Liver (tissue), 3 donors: ENCODE measurements around the gene GABRR3.

Experiments
- EGR1 ChIP-seq, 2 donors: IDR thresholded peaks; 2 replicates each; pipeline ENCODE4 v1.6.1; 2016 to 2018; ENCODE audit warnings: antibody characterized with exemption in 2 of 2, low read depth in 2 of 2
- GABPA ChIP-seq, 2 donors: IDR thresholded peaks in 1 of 2; conservative IDR thresholded peaks in 1 of 2; 2 replicates each; pipeline ENCODE4 v1.6.1; 2016; ENCODE audit warnings: antibody characterized with exemption in 2 of 2, mild to moderate bottlenecking in 1 of 2, moderate library complexity in 1 of 2
- HNF4A ChIP-seq, 2 donors: conservative IDR thresholded peaks; 2 replicates each; pipeline ENCODE4 v1.6.1; 2016; ENCODE audit warnings: antibody characterized with exemption in 2 of 2, mild to moderate bottlenecking in 2 of 2
- JUND ChIP-seq, 2 donors: IDR thresholded peaks; 2 replicates each; pipeline ENCODE4 v1.6.1; 2016; ENCODE audit warnings: antibody characterized with exemption in 2 of 2
- RAD21 ChIP-seq, 2 donors: IDR thresholded peaks; 2 replicates each; pipeline ENCODE4 v1.6.1; 2016; ENCODE audit warnings: antibody characterized with exemption in 2 of 2, mild to moderate bottlenecking in 2 of 2
- RXRA ChIP-seq, 2 donors: IDR thresholded peaks; 2 replicates each; pipeline ENCODE4 v1.6.1; 2017 to 2018; ENCODE audit warnings: antibody characterized with exemption in 2 of 2, mild to moderate bottlenecking in 1 of 2
- TAF1 ChIP-seq: conservative IDR thresholded peaks from 2 replicates; pipeline ENCODE4 v1.6.1; 2016; ENCODE audit warnings: antibody characterized with exemption, mild to moderate bottlenecking
- YY1 ChIP-seq: IDR thresholded peaks from 2 replicates; pipeline ENCODE4 v1.6.1; 2016; ENCODE audit warnings: antibody characterized with exemption, mild to moderate bottlenecking
- TF ChIP-seq, protein P1 (sequence below): fragments of 150-350 bp; IDR thresholded peaks from 2 replicates; pipeline ENCODE4 v1.5.1; 2017; ENCODE audit warnings: improper control_type of control experiment, low read depth, low read length; ENCODE audit not compliant: missing input control
- TF ChIP-seq, protein P2 (sequence below): IDR thresholded peaks from 2 replicates; pipeline ENCODE4 v1.6.1; 2016; ENCODE audit warnings: antibody characterized with exemption
- TF ChIP-seq, protein P3 (sequence below): IDR thresholded peaks from 2 replicates; pipeline ENCODE4 v1.6.1; 2016; ENCODE audit warnings: antibody characterized with exemption, mild to moderate bottlenecking
- TF ChIP-seq, protein P4 (sequence below): IDR thresholded peaks from 2 replicates; pipeline ENCODE4 v1.6.1; 2016; ENCODE audit warnings: antibody characterized with exemption
- TF ChIP-seq, protein P5 (sequence below): IDR thresholded peaks from 2 replicates; pipeline ENCODE4 v1.6.1; 2016; ENCODE audit warnings: antibody characterized with exemption
- donor health status: healthy.
- donor health status: healthy.

DNA sequence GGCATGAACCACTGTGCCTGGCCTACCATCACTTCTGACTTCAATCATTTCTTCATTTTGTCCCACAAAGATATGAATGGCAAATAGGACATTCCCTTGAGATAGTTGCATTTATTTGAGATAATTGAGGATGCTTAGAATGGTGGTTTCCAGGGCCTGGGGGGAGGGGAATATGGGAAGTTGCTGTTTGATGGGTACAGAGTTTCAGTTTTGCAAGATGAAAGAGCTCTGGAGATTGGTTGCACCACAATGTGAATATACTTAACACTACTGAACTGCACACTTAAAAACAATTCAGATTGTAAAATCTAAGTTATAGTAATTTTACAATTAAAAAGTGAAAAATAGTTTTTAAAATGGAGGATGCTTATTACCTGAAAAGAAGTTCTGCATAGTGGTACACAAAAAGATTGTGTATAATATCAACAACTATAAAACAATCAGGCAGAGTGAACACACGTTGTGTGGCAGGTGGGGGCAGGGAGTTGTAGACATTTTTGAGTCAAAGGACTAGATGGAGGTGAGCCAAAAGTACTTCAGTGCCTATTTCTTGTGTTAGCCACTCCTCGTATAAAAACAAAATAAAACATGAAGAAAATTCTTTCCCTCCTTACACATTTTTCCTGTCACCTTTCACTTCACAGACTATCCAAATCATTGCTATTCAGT lies 44.4 kb downstream of the GABRR3 start:
- TF ChIP-seq, protein P1, sequence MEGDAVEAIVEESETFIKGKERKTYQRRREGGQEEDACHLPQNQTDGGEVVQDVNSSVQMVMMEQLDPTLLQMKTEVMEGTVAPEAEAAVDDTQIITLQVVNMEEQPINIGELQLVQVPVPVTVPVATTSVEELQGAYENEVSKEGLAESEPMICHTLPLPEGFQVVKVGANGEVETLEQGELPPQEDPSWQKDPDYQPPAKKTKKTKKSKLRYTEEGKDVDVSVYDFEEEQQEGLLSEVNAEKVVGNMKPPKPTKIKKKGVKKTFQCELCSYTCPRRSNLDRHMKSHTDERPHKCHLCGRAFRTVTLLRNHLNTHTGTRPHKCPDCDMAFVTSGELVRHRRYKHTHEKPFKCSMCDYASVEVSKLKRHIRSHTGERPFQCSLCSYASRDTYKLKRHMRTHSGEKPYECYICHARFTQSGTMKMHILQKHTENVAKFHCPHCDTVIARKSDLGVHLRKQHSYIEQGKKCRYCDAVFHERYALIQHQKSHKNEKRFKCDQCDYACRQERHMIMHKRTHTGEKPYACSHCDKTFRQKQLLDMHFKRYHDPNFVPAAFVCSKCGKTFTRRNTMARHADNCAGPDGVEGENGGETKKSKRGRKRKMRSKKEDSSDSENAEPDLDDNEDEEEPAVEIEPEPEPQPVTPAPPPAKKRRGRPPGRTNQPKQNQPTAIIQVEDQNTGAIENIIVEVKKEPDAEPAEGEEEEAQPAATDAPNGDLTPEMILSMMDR, result no peak
- TF ChIP-seq, protein P2, sequence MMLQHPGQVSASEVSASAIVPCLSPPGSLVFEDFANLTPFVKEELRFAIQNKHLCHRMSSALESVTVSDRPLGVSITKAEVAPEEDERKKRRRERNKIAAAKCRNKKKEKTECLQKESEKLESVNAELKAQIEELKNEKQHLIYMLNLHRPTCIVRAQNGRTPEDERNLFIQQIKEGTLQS, result no peak
- TF ChIP-seq, protein P3, sequence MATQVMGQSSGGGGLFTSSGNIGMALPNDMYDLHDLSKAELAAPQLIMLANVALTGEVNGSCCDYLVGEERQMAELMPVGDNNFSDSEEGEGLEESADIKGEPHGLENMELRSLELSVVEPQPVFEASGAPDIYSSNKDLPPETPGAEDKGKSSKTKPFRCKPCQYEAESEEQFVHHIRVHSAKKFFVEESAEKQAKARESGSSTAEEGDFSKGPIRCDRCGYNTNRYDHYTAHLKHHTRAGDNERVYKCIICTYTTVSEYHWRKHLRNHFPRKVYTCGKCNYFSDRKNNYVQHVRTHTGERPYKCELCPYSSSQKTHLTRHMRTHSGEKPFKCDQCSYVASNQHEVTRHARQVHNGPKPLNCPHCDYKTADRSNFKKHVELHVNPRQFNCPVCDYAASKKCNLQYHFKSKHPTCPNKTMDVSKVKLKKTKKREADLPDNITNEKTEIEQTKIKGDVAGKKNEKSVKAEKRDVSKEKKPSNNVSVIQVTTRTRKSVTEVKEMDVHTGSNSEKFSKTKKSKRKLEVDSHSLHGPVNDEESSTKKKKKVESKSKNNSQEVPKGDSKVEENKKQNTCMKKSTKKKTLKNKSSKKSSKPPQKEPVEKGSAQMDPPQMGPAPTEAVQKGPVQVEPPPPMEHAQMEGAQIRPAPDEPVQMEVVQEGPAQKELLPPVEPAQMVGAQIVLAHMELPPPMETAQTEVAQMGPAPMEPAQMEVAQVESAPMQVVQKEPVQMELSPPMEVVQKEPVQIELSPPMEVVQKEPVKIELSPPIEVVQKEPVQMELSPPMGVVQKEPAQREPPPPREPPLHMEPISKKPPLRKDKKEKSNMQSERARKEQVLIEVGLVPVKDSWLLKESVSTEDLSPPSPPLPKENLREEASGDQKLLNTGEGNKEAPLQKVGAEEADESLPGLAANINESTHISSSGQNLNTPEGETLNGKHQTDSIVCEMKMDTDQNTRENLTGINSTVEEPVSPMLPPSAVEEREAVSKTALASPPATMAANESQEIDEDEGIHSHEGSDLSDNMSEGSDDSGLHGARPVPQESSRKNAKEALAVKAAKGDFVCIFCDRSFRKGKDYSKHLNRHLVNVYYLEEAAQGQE, result no peak
- TF ChIP-seq GABPA (IDR thresholded peaks at IDR 0.05 in 1 of 2, conservative IDR thresholded peaks at IDR 0.05 in 1 of 2) (no peak), RAD21 (IDR thresholded peaks at IDR 0.05) (no peak), EGR1 (IDR thresholded peaks at IDR 0.05; ENCODE audit: low read depth in 2 of 2) (no peak), TAF1 (no peak), RXRA (IDR thresholded peaks at IDR 0.05) (no peak), JUND (IDR thresholded peaks at IDR 0.05) (no peak), YY1 (no peak), HNF4A (conservative IDR thresholded peaks at IDR 0.05) (no peak)
- TF ChIP-seq, protein P4, sequence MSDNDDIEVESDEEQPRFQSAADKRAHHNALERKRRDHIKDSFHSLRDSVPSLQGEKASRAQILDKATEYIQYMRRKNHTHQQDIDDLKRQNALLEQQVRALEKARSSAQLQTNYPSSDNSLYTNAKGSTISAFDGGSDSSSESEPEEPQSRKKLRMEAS, result no peak
- TF ChIP-seq, protein P5, sequence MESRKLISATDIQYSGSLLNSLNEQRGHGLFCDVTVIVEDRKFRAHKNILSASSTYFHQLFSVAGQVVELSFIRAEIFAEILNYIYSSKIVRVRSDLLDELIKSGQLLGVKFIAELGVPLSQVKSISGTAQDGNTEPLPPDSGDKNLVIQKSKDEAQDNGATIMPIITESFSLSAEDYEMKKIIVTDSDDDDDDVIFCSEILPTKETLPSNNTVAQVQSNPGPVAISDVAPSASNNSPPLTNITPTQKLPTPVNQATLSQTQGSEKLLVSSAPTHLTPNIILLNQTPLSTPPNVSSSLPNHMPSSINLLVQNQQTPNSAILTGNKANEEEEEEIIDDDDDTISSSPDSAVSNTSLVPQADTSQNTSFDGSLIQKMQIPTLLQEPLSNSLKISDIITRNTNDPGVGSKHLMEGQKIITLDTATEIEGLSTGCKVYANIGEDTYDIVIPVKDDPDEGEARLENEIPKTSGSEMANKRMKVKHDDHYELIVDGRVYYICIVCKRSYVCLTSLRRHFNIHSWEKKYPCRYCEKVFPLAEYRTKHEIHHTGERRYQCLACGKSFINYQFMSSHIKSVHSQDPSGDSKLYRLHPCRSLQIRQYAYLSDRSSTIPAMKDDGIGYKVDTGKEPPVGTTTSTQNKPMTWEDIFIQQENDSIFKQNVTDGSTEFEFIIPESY, result no peak
